HepG2 (cell line): Measurements from ENCODE around the gene ZNF512B. TPM values are rescaled to one million over a fixed set of nuclear protein-coding genes. Genes with fewer than 3 reads are reported as not detected.
"Not testable (repeated sequence)": the region's sequence is repeated elsewhere in the genome, so short reads cannot be mapped to it uniquely, and the experiment has no call there.

Source experiments
- ATAC-seq: fragments of 200-7000 bp; cut with Tn5 transposase; 3 replicates; pipeline ENCODE4 v1.9.1; 2020; ENCODE audit warnings: mild to moderate bottlenecking, moderate library complexity
- BruUV-seq: library from RNA; stranded (reverse); fragments of 400-500 nt; replicated peaks from 2 replicates; lab custom pipeline; 2021; lab: Mats Ljungman, UMichigan
- CTCF ChIA-PET: fragments of 300-600 bp; formaldehyde crosslinking; extraction: SDS; loops from one replicate; lab custom pipeline; 2021; ENCODE audit warnings: low total read pairs, inconsistent platforms, low intra/inter-chr PET ratio; lab: Yijun Ruan, JAX
- POLR2A ChIA-PET: fragments of 350-600 bp; sonication (Branson Sonifier 250); formaldehyde crosslinking; loops from one replicate; lab custom pipeline; 2020; ENCODE audit warnings: antibody characterized with exemption, inconsistent platforms; lab: Yijun Ruan, JAX
- DNase-seq: peaks from one replicate; pipeline ENCODE4 v3.0.0-alpha.2; 2015; ENCODE audit warnings: low spot score
- FAIRE-seq: peaks from 3 replicates; lab custom pipeline; 2011; peaks lifted over from hg19 to GRCh38; lab: Jason Lieb, UNC
- H2AFZ ChIP-seq: one replicate; pipeline ENCODE4 v1.6.1; 2011; ENCODE audit warnings: low read length, inconsistent platforms
- H3K27ac ChIP-seq: fragments of 300-600 bp; 3 replicates; pipeline ENCODE4 v1.8.0; 2011; ENCODE audit warnings: mixed run types, mild to moderate bottlenecking, mixed read lengths, low read length, inconsistent platforms; ENCODE audit not compliant: insufficient read depth; ENCODE audit errors: extremely low read length
- H3K27me3 ChIP-seq, 2 experiments: fragments of 200-600 bp in 1 of 2; 2 replicates in 1 of 2; 3 replicates in 1 of 2; pipeline versions ENCODE4 v1.6.0 to v1.8.0; 2011; ENCODE audit warnings: low read length in 2 of 2, mild to moderate bottlenecking in 2 of 2, moderate library complexity in 2 of 2, inconsistent platforms in 1 of 2; ENCODE audit not compliant: insufficient read depth in 2 of 2, control insufficient read depth in 1 of 2
- H3K36me3 ChIP-seq, 2 experiments: fragments of 200-600 bp in 1 of 2; replicated peaks in 1 of 2; 2 replicates in 1 of 2; 3 replicates in 1 of 2; pipeline versions ENCODE4 v1.5.1 to v1.8.0; 2011; ENCODE audit warnings: low read length in 2 of 2, inconsistent platforms in 1 of 2; ENCODE audit not compliant: insufficient read depth in 2 of 2, control insufficient read depth in 1 of 2
- H3K4me1 ChIP-seq: 2 replicates; pipeline ENCODE4 v1.5.1; 2012; ENCODE audit warnings: low read length, inconsistent platforms; ENCODE audit not compliant: insufficient read depth
- H3K4me2 ChIP-seq: 2 replicates; pipeline ENCODE4 v1.6.0; 2011; ENCODE audit warnings: low read depth, low read length, inconsistent platforms
- H3K4me3 ChIP-seq, 3 experiments: fragments of 200-600 bp in 1 of 3; sonication (generic), shearing (Covaris generic) in 1 of 3; replicated peaks in 1 of 3; 2 replicates each; pipeline ENCODE4 v1.5.1; 2011 to 2016; ENCODE audit warnings: low read length in 3 of 3, inconsistent platforms in 2 of 3, low read depth in 2 of 3, mild to moderate bottlenecking in 2 of 3, control low read depth in 1 of 3, mixed read lengths in 1 of 3; ENCODE audit not compliant: insufficient read depth in 1 of 3
- H3K79me2 ChIP-seq: one replicate; pipeline ENCODE4 v1.6.1; 2011; ENCODE audit warnings: low read length, inconsistent platforms; ENCODE audit not compliant: insufficient read depth
- H3K9ac ChIP-seq: 2 replicates; pipeline ENCODE4 v1.6.0; 2011; ENCODE audit warnings: mild to moderate bottlenecking, low read depth, low read length, inconsistent platforms; ENCODE audit not compliant: insufficient read depth
- H3K9me3 ChIP-seq: 2 replicates; pipeline ENCODE4 v1.5.1; 2012; ENCODE audit warnings: mild to moderate bottlenecking, low read length
- H4K20me1 ChIP-seq: 2 replicates; pipeline ENCODE4 v1.6.0; 2011; ENCODE audit warnings: inconsistent platforms, mild to moderate bottlenecking, low read length, moderate library complexity; ENCODE audit not compliant: insufficient read depth
- CEBPB ChIP-seq: IDR thresholded peaks from 2 replicates; pipeline ENCODE4 v1.6.1; 2011; ENCODE audit warnings: low read depth, low read length, improper control_type of control experiment, borderline replicate concordance
- ZNF460 ChIP-seq: sonication (generic); formaldehyde crosslinking; IDR thresholded peaks from 2 replicates; pipeline ENCODE4 v1.5.1; 2020; ENCODE audit warnings: missing genetic modification reagents, mild to moderate bottlenecking, borderline replicate concordance
- ZNF563 ChIP-seq: sonication (generic); formaldehyde crosslinking; IDR thresholded peaks from 2 replicates; pipeline ENCODE4 v1.8.0; 2022; ENCODE audit warnings: mild to moderate bottlenecking, moderate library complexity, missing genetic modification reagents
- WGBS: methylation state at CpG from one replicate; pipeline ENCODE4 v1.1.6; 2017; ENCODE audit warnings: low lambda C conversion rate; 5-methylcytosine and 5-hydroxymethylcytosine counted together
- in situ Hi-C: cut with HindIII; loops from 2 replicates; pipeline ENCODE4 v1.10.0; 2017; ENCODE audit warnings: low pct_unique_long_range_greater_than_20kb; ENCODE audit not compliant: extremely low pct_ligation_motif_present
- intact Hi-C: fragments of 100-400 bp; cut with micrococcal nuclease; formaldehyde crosslinking; loops from one replicate; pipeline ENCODE4 v1.10.0; 2022; ENCODE audit not compliant: unreplicated experiment
- polyA plus RNA-seq, 8 experiments: library from polyadenylated mRNA; depleted of rRNA in 3 of 8; stranded (reverse) in 7 of 8; unstranded in 1 of 8; fragments of >200 nt; fragmentation: Illumina TruSeq in 4 of 8; extraction: Trizol in 4 of 8; gene quantifications; 2 replicates each; pipeline versions ENCODE4 v1.2.1 to v1.2.3, GENCODE V29; 2011 to 2016; ENCODE audit warnings: low read depth in 4 of 8, missing spikeins in 1 of 8, mixed read lengths in 1 of 8; ENCODE audit not compliant: insufficient read depth in 1 of 8
- total RNA-seq, 5 experiments: library from RNA; depleted of rRNA; stranded (reverse); fragments of >200 nt; fragmentation: Illumina TruSeq; extraction: Trizol; gene quantifications; 2 replicates each; pipeline ENCODE4 v1.2.3, GENCODE V29; 2016; ENCODE audit warnings: low read depth in 1 of 5
- TF ChIP-seq, protein P1 (sequence below): sonication (generic); formaldehyde crosslinking; conservative IDR thresholded peaks from 2 replicates; pipeline ENCODE4 v1.8.1; 2023; ENCODE audit warnings: missing genetic modification reagents
- TF ChIP-seq, protein P2 (sequence below): sonication (generic); formaldehyde crosslinking; IDR thresholded peaks from 2 replicates; pipeline ENCODE4 v1.5.0; 2020; ENCODE audit warnings: missing genetic modification reagents
- TF ChIP-seq, protein P3 (sequence below): sonication (generic); formaldehyde crosslinking; IDR thresholded peaks from 2 replicates; pipeline ENCODE4 v1.5.0; 2020; ENCODE audit warnings: missing genetic modification reagents
- TF ChIP-seq, protein P4 (sequence below): sonication (generic); formaldehyde crosslinking; IDR thresholded peaks from 2 replicates; pipeline ENCODE4 v1.4.0; 2020; ENCODE audit warnings: missing genetic modification reagents

Gene ZNF512B
- total and polyA plus RNA-seq, 2 of the 13 experiments (the other 11 are each of a cell fraction or from before 2014, with no cell fraction given) = 11.5 to 30.6 TPM

DNA sequence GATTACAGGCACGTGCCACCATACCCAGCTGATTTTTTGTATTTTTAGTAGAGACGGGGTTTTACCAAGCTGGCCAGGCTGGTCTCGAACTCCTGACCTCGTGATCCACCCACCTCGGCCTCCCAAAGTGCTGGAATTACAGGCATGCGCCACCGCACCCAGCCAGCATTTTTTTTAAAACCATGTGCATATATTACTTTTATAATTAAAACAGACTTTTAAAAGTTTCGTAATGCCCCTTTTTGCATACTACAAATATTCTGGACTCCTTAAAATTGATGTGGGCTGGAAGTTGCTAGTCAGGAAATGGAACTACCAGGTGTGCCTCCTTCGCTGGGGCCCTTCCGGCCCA, 2.2 kb upstream of the ZNF512B start:
- Histone ChIP-seq H3K9ac (peak overlapping the region; percentile 48; the same call in 1 of the 2 replicates), H3K4me3 (peak overlapping the region in 2 of 3 experiments; percentile 34 to 64; a peak in 3 of 6 replicates), H3K4me1 (peaks cover 48% of the 10 kb centered on the region), H3K4me2 (peak overlapping the region; percentile 91), H3K27ac (peak overlapping the region; percentile 37), H3K79me2 (peaks cover 13% of the 10 kb centered on the region)
- POLR2A ChIA-PET = interaction anchor here (0.7 to 3.6 kb wide), 4 partner anchors 8 to 21 kb away, joined by 3 to 36 read pairs (median 7); partner anchors contain the start of genes PRPF6 and UCKL1
- H3K36me3 ChIP-seq, H3K9me3 ChIP-seq, H3K27me3 ChIP-seq, ATAC-seq, BruUV-seq, H2AFZ ChIP-seq, H4K20me1 ChIP-seq, in situ Hi-C loops, FAIRE-seq, DNase-seq, CTCF ChIA-PET: not testable (repeated sequence)
- WGBS = 63% methylated on average over 10 of the region's 10 CpGs
- intact Hi-C loops = loop anchor here (5.0 kb wide), 1 partner anchor 435 kb away; the partner anchor contains the start of gene PTK6
- TF ChIP-seq, protein P1, sequence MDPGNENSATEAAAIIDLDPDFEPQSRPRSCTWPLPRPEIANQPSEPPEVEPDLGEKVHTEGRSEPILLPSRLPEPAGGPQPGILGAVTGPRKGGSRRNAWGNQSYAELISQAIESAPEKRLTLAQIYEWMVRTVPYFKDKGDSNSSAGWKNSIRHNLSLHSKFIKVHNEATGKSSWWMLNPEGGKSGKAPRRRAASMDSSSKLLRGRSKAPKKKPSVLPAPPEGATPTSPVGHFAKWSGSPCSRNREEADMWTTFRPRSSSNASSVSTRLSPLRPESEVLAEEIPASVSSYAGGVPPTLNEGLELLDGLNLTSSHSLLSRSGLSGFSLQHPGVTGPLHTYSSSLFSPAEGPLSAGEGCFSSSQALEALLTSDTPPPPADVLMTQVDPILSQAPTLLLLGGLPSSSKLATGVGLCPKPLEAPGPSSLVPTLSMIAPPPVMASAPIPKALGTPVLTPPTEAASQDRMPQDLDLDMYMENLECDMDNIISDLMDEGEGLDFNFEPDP = 0 out of 2 replicates have a peak, but pooled peaks have one; percentile 63
- 0 out of 2 replicates have a peak, but pooled peaks have one; percentile 7 for TF ChIP-seq CEBPB
- TF ChIP-seq, protein P2, sequence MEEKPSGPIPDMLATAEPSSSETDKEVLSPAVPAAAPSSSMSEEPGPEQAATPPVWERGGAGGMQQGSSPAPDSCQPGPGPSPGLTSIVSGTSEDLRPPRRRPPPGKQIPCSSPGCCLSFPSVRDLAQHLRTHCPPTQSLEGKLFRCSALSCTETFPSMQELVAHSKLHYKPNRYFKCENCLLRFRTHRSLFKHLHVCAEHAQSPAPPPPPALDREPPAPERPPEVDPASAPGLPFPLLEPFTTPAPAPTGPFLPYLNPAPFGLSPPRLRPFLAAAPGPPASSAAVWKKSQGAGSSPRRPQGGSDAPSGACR (CRISPR knock-in tag) = 0 out of 2 replicates have a peak, but pooled peaks have one; percentile 51
- TF ChIP-seq ZNF460 (CRISPR knock-in tag) = peak; percentile 55; the same call in 1 of the 2 replicates
- TF ChIP-seq, protein P3, sequence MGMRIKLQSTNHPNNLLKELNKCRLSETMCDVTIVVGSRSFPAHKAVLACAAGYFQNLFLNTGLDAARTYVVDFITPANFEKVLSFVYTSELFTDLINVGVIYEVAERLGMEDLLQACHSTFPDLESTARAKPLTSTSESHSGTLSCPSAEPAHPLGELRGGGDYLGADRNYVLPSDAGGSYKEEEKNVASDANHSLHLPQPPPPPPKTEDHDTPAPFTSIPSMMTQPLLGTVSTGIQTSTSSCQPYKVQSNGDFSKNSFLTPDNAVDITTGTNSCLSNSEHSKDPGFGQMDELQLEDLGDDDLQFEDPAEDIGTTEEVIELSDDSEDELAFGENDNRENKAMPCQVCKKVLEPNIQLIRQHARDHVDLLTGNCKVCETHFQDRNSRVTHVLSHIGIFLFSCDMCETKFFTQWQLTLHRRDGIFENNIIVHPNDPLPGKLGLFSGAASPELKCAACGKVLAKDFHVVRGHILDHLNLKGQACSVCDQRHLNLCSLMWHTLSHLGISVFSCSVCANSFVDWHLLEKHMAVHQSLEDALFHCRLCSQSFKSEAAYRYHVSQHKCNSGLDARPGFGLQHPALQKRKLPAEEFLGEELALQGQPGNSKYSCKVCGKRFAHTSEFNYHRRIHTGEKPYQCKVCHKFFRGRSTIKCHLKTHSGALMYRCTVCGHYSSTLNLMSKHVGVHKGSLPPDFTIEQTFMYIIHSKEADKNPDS (CRISPR knock-in tag) = 0 out of 2 replicates have a peak, but pooled peaks have one; percentile 34
- peak; percentile 40; the same call in 1 of the 2 replicates for TF ChIP-seq ZNF563
- TF ChIP-seq, protein P4, sequence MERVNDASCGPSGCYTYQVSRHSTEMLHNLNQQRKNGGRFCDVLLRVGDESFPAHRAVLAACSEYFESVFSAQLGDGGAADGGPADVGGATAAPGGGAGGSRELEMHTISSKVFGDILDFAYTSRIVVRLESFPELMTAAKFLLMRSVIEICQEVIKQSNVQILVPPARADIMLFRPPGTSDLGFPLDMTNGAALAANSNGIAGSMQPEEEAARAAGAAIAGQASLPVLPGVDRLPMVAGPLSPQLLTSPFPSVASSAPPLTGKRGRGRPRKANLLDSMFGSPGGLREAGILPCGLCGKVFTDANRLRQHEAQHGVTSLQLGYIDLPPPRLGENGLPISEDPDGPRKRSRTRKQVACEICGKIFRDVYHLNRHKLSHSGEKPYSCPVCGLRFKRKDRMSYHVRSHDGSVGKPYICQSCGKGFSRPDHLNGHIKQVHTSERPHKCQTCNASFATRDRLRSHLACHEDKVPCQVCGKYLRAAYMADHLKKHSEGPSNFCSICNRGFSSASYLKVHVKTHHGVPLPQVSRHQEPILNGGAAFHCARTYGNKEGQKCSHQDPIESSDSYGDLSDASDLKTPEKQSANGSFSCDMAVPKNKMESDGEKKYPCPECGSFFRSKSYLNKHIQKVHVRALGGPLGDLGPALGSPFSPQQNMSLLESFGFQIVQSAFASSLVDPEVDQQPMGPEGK = 0 out of 2 replicates have a peak, but pooled peaks have one; percentile 4
- TF ChIP-seq, all 625 proteins: peak for 7; not testable (repeated sequence) for 618
